HG03196 (cell line): ENCODE data around the gene ADAMTS7.
"Not testable (repeated sequence)": the region's sequence is repeated elsewhere in the genome, so short reads cannot be mapped to it uniquely, and the experiment has no call there.

Experiments used
- ATAC-seq: cut with Tn5 transposase; IDR thresholded peaks from one replicate; pipeline ENCODE4 v1.9.1; 2021; ENCODE audit not compliant: unreplicated experiment

The ADAMTS7 gene

GRCh38 chr15:78831229-78832207, 20.3 kb upstream of the ADAMTS7 start:
- ATAC-seq, result no peak

DNA sequence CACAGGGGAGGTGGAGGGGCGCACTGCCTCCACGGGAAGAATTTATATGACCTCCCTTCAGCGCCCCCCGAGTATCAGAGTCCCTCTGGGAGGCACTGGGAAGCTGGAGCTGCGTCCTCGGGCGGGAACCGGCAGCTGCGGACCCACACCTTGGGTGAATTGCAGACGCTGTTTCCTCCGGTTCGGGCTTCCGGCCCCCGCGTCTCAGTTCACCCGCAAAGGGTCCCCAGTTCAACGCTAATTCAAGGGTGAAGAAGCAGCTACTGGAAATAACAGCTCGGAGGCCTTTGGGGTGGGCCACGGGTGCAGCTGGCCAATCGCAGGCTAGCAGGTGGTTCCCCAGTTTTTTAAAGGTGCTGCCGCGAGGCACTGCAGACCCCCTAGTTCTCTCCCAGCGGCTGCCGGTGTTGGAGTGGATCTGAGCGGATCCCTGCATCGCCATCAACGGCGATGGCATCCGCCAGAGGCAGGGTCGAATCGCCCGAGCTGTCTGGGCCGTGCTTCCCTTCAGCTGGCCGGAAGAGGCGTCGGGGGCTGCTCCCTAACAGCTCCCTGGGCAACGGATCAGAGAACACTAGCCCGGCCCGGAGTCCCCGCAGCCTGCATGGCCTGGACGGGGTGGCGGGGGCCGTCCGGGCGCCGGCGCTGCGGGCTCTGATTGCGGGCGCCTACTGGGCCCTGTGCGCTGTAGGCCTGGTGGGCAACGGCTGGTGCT, 19.4 kb upstream of the ADAMTS7 start:
- no peak for ATAC-seq

DNA sequence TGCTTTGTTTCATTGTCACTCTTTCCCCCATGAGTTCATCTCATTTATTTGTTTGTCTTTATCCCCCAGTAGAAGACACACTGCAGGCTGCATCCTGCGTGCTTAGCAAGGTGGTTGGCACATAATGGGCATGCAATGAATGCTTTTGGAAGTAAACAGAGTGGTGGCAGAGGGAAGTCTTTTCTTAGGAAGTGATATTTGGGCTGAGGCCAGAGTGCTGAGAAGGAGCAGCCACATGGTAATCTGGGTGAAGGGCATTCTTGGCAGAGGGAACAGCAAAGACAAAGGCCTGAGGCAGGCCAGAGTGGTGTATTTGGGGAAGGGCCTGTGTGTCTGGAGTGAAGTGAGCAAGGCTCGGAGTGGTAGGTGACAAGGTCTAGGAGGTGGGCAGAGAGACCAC, 17.7 kb upstream of the ADAMTS7 start:
- no peak for ATAC-seq

GRCh38 chr15:78822514-78822913, 11.2 kb upstream of the ADAMTS7 start:
- ATAC-seq, result no peak

DNA sequence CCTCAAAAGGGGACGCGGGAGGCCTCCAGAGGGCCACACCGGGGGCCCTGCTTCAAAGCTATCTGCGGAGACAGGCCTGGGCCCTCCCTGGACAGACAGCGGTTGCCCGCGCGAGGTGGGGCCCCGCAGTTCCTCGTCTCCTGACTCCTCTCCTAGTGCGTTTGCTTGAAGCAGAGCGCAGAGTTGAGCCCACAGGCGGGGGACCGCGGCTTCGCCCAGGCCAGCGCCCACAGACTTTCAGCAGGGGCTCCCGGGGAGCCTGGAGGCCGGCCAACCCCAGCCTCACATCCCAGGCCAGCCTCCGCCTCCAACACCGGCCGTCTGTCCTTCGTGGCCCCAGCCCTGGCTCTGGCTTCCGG, 540 bp upstream of the ADAMTS7 start:
- ATAC-seq, result no peak

DNA sequence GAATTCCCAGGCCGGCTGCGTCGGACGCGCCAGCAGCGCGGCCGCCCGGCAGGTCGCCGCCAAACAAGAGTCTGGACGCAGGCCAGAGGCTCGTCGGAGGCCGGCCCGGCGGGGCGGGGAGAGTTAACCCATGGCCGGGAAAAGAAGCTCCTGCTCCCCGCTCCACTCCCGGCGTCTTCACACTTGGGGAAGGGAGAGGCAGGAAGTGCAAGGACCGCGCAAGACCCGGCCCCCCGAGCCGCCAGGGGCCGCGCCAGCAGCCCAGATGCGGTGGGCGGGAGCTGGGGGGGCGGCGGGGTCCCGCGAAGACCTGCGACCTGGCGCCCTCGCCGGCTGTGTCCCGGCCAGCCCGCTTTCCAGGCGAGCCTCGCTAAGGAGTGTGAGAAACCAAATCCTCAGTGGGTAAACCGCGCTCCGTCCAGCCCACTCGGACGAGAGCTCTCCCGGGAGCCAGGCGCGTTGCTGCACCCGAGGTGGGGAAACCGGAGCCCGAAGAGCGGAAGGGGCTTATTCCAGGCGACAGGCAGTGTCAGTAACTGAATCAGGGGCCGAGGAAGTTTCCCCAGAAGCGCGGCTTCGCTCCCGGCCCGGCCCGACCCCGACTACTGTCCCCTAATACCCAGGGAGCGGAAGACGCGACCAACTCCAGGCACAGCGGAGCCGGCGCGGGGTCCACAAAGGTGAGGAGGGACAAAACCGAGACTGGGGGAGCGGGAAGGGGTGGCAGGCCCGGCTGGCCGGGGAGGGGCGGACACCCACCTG, 721 bp downstream of the ADAMTS7 start:
- ATAC-seq, result no peak

DNA sequence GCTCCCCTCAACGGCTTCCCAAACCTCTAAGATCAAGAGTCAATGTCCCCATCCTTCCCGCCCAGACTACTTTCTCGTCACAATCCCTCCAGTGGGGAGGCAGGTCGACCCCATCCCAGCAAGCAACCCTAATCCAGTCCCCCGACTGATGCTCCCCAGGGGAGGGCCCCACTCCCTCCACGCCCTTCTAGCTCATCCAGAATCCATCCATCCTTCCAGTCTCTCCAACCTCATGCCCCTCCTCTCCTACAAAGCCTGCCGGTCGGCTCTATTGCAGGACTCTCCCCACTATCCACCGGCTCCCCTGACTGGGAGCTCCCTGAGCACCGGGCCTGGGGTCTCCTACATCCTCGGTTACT, 1.3 kb downstream of the ADAMTS7 start:
- no peak for ATAC-seq

GRCh38 chr15:78808550-78808949, 2.7 kb downstream of the ADAMTS7 start:
- no peak for ATAC-seq

- ATAC-seq, result no peak
These were observed 3.9 kb downstream of the ADAMTS7 start for GRCh38 chr15:78807359-78807758.

DNA sequence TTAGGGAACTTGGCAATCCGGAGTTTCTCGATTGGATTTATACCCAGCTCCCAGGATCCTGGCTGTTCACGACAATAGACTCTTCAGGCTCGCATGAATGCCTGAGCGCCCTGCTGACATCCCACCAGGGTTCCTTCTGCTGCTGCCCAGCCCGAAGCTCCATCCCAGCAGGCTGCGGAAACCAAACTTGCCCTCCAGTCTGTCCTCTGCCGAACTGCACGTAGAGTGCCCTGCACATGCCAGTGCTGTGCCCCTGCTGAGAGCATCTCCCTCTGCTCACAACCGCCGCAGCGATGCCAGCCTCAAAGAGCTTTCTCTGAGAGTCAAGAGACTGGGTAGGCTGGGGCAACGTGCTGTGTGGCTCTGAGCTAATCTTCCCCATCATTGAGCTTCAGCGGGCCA, 6.9 kb downstream of the ADAMTS7 start:
- no peak for ATAC-seq

DNA sequence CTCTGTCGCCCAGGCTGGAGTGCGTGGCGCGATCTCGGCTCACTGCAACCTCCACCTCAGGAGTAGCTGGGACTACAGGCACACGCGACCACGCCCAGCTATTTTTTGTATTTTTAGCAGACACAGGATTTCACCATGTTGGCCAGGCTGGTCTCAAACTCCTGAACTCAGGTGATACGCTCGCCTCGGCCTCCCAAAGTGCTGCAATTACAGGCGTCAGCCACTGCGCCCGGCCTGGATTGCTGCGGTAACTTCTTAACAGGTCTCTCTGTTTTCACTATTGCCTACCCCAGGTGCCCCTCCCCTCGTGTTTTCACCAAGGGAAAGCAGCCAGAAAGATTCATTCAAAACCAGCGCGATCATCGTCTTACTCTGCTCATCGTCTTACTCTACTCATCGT, 10.5 kb downstream of the ADAMTS7 start:
- ATAC-seq, result no peak

GRCh38 chr15:78800189-78800588, 11.1 kb downstream of the ADAMTS7 start:
- ATAC-seq, result no peak

GRCh38 chr15:78799102-78799501, 12.2 kb downstream of the ADAMTS7 start:
- ATAC-seq, result not testable (repeated sequence)

- ATAC-seq, result not testable (repeated sequence)
These were observed 12.9 kb downstream of the ADAMTS7 start for GRCh38 chr15:78798355-78798754.

GRCh38 chr15:78797951-78798350, 13.3 kb downstream of the ADAMTS7 start:
- no peak for ATAC-seq

DNA sequence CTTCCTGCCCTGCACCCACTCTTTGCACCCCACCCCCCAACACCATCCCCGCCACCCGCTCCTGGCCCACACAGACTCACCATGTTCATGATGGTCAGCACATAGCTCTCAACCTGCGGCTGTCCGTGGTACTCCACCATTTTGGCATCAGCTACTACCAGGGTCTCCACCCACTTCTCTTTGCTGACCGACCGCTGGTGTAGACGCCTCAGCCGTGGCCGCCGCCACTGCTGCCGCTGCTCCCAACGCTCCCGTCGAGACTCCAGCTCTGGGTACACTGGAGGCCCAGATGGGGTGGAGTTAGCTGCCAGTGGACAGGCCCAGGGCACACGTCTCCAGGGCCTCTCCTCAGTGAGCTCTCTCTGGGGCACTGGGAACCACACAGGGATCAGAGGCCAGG, 14.8 kb downstream of the ADAMTS7 start:
- ATAC-seq, result no peak

DNA sequence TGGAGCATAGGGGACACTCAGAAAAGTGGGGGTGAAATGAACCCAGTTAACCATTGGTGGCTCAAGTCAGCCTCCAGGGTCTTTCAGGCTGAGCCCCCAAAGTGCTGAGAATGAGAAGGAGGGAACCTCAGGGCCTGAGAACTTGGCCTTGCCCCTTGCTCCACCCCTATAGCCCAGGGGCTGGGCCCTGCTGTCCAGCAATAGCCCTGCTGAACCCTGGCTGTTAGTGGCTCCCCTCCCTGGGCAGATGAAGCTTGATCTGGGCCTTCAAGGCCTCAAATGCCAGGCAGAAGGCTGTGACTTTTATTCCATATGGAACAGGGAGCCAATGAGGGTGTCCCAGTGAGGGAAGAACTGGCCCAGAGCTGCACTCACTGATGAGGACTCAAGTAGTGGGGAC, 16.2 kb downstream of the ADAMTS7 start:
- ATAC-seq, result no peak

DNA sequence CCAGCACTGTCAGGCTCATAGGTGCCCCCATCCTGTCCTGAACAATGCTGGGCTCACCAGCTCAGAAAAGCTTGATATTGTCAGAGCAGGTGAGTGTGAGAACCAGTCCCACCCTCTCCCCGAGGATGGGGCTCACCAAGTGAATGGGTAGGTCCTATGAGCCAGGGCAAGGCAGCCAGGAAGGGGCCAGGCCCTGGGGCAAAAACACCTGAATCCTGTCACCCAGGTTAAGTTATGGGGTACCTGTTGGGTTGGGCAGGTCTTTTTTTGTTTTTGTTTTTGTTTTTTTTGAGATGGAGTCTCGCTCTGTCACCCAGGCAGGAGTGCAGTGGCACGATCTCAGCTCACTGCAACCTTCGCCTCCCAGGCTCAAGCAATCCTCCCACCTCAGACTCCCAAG, 16.8 kb downstream of the ADAMTS7 start:
- ATAC-seq, result not testable (repeated sequence)

- ATAC-seq, result no peak
These were observed 19.9 kb downstream of the ADAMTS7 start for GRCh38 chr15:78791357-78791756.

GRCh38 chr15:78790027-78790426, 21.2 kb downstream of the ADAMTS7 start:
- no peak for ATAC-seq

GRCh38 chr15:78789615-78790014, 21.6 kb downstream of the ADAMTS7 start:
- ATAC-seq, result no peak
